Activated gamma-delta T cell treated with Interleukin-2 at 50 U/mL for 16 hours (primary cell): ENCODE measurements around the gene TNS1.

Source experiments
- DNase-seq: peaks from one replicate; pipeline ENCODE4 v3.0.0-alpha.2; 2020

TNS1 gene

GRCh38 chr2:217858519-217859491 lies 144.0 kb downstream of the TNS1 start:
- no peak for DNase-seq

GRCh38 chr2:217857624-217858506 lies 144.9 kb downstream of the TNS1 start:
- DNase-seq = no peak

- no peak for DNase-seq
Measured at GRCh38 chr2:217856871-217857270, 145.9 kb downstream of the TNS1 start.

GRCh38 chr2:217856159-217856558 lies 146.6 kb downstream of the TNS1 start:
- no peak for DNase-seq

GRCh38 chr2:217854684-217855420 lies 147.9 kb downstream of the TNS1 start:
- DNase-seq = no peak

GRCh38 chr2:217853961-217854360 lies 148.8 kb downstream of the TNS1 start:
- DNase-seq = no peak

- no peak for DNase-seq
Measured at GRCh38 chr2:217853301-217853881, 149.4 kb downstream of the TNS1 start.

- DNase-seq = no peak
Measured at GRCh38 chr2:217852555-217853211, 150.1 kb downstream of the TNS1 start.

- DNase-seq = no peak
Measured at GRCh38 chr2:217851191-217852020, 151.4 kb downstream of the TNS1 start.

- no peak for DNase-seq
Measured at GRCh38 chr2:217849154-217849975, 153.4 kb downstream of the TNS1 start.

GRCh38 chr2:217848351-217848957 lies 154.3 kb downstream of the TNS1 start:
- DNase-seq = no peak

- no peak for DNase-seq
Measured at GRCh38 chr2:217847552-217848350, 155.0 kb downstream of the TNS1 start.

GRCh38 chr2:217847115-217847514 lies 155.7 kb downstream of the TNS1 start:
- no peak for DNase-seq

GRCh38 chr2:217846321-217846743 lies 156.5 kb downstream of the TNS1 start:
- DNase-seq = no peak

GRCh38 chr2:217845301-217845700 lies 157.5 kb downstream of the TNS1 start:
- no peak for DNase-seq

GRCh38 chr2:217844696-217845095 lies 158.1 kb downstream of the TNS1 start:
- DNase-seq = no peak

- DNase-seq = no peak
Measured at GRCh38 chr2:217843324-217843723, 159.5 kb downstream of the TNS1 start.

- no peak for DNase-seq
Measured at GRCh38 chr2:217842017-217842416, 160.8 kb downstream of the TNS1 start.

GRCh38 chr2:217840522-217840921 lies 162.3 kb downstream of the TNS1 start:
- DNase-seq = no peak
